Left renal cortex interstitium (tissue), 4 donors: ENCODE data around the gene KDM5D. TPM values are rescaled to one million over a fixed set of nuclear protein-coding genes. Genes with fewer than 3 reads are reported as not detected.

Source experiments
- DNase-seq, 4 donors: peaks; one replicate each; pipeline ENCODE4 v3.0.0-alpha.2; 2013; ENCODE audit warnings: low read depth in 4 of 4, low spot score in 2 of 4, missing footprints in 1 of 4
- polyA plus RNA-seq, 4 donors: library from polyadenylated mRNA; unstranded; fragments of 120-200 nt; gene quantifications; one replicate each; pipeline ENCODE4 v1.2.1, GENCODE V29; 2013; ENCODE audit not compliant: insufficient read length in 4 of 4

The KDM5D gene
- 10 to 100 TPM; 35.9 to 66.6 (median 51.1) TPM for polyA plus RNA-seq

DNA sequence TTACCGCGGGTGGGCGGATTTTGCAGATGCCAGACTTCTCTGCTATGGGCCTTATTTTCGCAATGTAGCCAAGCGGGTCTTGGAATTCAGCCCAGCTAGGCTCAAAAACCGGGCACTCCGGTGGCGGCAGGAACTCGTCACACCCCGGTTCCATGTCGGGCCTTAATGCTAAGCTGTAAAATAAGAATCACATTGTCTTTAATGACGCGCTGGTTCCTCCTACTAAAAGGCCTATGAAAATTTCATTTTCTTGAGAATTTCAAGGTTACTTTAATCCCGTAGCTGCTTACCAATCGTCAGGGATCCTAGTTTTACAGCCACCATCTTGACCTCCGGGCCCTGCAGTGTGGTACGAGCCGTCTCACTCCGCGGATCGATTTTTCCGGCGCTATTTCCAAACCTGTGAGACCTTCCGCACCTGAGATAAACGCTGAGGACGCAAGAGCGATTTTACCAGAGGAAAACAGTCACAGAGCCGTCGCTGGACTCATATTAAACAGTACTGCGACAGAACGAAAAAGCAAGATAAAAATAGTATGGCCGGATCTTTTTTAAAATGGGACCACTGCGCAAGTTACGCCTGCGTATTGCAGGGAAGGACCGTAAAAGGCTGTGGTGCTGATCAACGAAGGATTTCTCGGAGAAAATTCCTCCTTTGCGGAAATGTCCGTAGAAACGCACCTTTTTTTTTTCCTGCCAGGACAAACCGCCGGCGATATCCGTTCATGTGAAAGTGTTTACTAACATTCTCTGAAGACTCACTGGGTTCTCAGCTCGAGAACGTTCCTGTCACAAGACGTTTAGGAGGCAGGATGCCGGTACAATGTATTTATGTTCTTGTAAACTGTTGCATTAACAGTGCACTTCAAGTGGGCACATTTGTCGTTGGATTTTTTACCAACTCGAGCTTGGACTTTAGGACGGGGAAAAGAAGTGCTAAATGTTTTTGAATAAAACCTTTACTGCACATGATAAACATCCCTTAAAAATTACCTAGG lies at the start of gene KDM5D:
Gene KDM5D (minus strand): TSS at position 346 of the 998 bp plus-strand sequence. CDS start 192 bp downstream, at position 154.
- peak; percentile 55 to 88 (median 63) for DNase-seq

- no peak for DNase-seq
These were observed 23.8 kb upstream of the KDM5D start for GRCh38 chrY:19768375-19768774.

- no peak for DNase-seq
These were observed 1.2 kb downstream of the KDM5D start for GRCh38 chrY:19743331-19743730.

- DNase-seq = no peak
These were observed 2.4 kb downstream of the KDM5D start for GRCh38 chrY:19742153-19742552.

GRCh38 chrY:19734425-19734824 lies 10.1 kb downstream of the KDM5D start:
- no peak for DNase-seq

DNA sequence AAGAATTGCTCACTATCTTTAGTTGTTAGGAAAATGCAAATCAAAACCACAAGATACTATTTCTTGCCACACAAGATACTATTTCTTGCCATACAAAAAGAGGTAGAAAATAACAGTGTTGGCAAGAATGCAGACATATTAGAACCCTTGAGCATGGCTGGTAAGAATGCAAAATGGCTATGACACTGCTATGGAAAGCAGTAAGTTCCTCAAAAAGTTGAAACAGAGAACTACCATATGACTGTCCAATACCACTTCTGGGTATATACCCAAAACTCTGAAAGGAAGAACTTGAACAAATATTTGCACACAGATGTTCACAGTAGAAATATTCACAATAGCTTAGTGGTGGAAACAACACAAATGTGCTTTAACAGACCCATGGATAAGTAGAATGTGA lies 26.6 kb downstream of the KDM5D start:
- DNase-seq = no peak

GRCh38 chrY:19717146-19717545 lies 27.4 kb downstream of the KDM5D start:
- DNase-seq = no peak

DNA sequence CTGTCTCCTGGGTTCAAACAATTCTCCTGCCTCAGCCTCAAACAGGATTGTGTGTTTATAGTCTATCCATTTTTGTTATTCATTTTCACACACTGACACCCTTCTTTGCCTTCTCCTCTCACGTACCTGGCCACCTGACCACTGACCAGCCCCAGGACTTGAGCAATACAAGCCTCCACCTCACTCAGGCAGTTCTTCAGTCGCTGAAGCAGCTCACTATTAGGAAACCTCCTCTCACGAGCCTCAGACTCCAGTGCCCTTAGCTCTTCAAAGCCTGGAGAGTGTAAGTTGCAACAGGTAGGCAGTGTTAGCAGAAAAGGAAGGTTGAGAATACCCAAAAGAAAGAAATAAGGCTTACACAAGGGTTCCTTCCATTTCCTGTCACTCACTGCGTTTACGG lies 29.3 kb downstream of the KDM5D start:
- no peak for DNase-seq

DNA sequence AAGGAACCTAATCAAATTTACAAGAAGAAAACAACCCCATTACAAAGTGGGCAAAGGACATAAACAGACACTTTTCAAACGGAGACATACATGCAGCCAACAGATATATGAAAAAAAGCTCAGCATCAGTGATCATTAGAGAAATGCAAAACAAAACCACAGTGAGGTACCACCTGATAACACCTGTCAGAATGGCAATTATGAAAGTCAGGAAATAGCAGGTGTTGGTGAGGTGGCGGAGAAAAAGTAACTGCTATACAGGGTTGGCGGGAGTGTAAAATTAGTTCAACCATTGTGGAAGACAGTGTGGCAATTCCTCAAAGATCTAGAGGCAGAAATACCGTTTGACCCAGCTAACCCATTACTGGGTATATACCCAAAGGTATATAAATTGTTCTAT lies 31.1 kb downstream of the KDM5D start:
- no peak for DNase-seq

GRCh38 chrY:19706273-19706672 lies 38.3 kb downstream of the KDM5D start:
- DNase-seq = no peak

DNA sequence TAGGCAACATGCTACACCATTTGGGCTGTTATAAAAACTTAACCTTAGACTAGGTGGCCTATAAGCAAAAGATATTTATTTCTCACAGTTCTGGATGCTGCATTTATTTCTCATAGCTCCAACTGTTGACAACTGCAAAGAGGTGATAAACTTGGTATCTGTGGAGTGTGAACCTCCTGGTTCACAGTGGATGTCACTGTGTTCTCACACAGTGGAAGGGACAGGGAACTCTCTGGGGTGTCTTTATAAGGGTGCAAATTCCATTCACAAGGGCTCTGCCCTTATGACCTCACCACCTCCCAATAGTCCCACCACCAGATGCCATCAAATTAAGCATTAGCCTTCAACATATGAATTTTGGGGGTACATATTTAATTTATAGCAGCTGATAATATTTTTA lies 46.0 kb downstream of the KDM5D start:
- DNase-seq = no peak

DNA sequence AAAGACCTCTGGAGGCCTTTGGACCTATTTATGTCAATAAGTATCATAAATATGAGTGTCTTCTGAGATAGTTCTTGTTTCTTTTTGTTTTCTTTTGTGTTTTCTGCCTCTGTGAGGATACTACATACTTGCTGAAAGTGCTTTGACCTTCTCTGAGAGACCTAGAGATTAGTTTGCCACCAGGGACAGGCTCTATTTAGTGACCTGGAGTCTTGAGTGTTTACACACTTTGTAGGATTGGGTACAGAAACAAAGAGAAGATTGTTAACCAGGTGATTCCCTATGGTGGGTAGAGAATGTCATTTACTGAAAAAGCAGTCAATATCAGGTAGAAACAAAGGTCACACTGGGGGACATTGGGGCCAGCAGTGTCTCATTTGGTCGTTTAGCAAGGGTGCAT lies 63.7 kb downstream of the KDM5D start:
- no peak for DNase-seq
